CD4-positive, alpha-beta T cell treated with Interferon gamma for 1 hour (primary cell): ENCODE measurements around the gene RALGAPA2.

Experiments
- DNase-seq: peaks from one replicate; pipeline ENCODE4 v3.0.0-alpha.2; 2020

The RALGAPA2 gene

DNA sequence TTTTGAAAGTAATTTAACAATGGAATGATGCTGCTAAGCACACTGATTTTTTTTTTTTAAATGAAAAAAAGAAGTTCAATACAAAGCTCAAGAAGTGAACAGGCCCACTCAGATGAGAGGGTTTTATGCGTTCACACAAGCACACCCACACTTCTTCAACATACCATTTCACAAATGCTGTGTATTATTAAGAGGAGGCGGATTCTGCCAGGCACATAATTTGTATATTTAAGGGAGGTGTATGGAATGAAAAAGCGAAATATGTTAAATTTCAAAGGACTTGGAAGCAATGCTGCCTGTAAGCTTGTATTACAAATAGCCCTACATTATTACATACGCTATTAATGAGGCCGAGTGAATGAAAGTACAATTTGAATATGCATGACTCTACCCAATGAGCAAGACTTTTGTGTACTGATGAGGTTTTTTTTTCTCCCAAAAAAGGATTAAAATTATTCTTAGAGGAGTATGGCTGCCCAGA is 220.6 kb downstream of the RALGAPA2 start:
- DNase-seq, result no peak

DNA sequence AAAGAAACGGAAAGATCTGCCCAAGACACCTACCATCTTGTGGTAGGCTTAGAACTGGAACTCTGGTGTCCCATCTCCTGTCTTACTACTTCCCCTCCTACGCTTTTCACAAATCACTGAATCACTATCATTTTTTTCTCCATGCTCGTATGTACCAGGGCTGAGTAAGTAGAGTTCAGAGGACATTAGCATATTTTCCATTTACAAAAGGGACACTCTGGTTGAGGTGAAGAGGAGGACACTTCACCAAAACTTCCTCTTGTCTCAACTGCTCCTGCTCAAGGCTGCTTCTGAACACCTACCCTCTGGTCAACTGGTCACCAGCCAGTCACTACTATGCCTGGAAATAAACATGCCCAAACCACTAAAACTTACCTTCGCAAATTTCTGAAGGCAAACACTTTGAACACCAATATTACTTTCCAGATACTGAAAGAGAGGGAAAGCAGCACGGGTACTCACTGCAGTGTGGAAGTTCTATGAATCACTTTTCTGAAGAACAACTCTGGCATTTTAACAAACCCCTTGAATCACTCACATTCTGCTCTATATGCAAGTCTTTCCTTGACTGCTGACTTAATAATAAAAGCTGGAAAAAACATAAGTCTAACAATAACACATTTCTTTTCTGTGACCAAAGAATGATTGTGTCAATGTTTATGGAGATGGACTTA is 221.2 kb downstream of the RALGAPA2 start:
- no peak for DNase-seq

DNA sequence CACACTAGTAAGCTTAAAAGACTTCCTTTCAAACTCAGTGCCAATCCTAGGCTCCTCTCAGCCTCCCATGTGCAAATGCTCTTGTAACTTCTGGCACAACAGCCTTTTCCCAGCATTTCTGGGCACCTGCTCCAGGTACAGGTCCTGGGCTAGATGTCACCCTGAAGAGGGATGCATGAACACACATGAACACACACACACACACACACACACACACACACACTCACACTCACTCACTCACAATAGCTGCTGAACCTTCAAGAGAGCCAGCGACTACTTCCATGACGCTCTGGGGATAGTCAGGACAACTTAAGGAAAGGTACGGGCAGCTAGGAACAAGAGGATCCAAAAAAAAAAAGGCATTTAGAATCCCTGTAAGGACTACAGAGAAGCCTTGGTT is 221.8 kb downstream of the RALGAPA2 start:
- DNase-seq, result no peak

DNA sequence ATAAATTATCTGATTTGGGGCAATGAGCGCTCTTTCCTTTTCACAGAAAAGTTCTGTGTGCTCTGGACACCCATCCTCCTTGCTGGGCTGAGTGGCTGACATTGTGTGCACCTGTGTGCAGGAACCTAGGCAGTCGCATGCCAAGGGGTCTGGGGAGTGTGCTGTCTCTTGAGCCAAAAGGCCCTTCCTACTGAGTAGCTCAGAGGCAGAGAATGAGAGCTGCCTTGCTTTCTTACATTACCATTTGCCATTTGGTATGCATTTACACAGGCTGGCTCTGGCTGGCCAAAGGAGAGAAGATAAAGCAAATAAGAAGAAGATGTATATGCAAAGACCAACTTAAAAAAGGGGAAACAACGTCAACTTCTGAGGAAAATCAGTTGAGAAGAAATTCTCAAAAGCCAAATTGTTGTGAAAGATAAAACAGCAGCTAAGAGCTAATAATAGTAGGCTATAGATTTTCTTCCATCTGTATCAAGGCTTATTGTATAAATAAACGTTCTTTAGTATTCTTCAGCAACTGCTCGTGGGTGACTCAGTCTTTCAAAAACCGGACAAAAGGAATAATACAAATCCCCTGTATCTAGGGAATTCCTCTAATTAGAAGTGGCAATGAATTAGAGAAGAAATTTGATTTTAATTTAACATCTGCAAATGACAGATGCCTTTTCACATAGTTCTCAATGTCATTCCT is 222.6 kb downstream of the RALGAPA2 start:
- DNase-seq, result no peak

DNA sequence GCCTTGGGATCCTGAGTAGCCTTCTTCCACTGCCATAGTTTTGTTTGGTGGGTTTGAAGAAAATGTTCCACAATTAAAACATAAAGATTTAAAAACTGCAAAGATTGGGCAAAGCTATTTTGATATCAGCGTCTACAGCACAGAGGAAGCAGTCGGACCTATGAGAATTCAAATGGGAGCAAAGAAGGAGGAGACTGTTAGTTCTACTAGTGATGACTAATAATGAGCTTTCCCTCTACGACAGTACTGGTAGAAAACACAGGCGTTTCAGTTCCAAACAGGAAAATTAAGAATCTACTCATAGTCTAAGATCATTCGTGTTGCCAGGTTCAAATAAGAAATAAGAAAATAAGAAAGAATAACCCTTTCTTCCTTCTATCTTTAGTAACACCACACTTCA is 223.4 kb downstream of the RALGAPA2 start:
- DNase-seq, result no peak

DNA sequence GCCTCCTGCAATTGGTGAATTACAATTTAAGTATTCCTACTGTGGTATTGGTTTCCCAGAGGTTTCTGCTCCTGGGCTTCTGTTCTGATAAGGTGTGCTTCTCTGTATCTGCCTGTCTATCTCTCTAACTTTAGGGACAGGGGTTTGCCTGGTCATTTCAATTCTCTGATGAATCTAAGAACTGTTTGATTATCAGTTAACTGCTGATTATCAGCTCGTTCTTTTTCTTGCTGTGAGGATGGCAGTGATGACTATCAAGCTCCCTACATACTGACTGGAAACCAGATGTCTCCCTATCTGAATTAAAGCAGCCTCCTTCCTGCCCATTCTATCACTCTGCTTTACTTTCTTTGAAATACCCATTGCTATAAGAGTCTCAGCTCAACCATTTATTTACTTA is 224.1 kb downstream of the RALGAPA2 start:
- DNase-seq, result no peak

DNA sequence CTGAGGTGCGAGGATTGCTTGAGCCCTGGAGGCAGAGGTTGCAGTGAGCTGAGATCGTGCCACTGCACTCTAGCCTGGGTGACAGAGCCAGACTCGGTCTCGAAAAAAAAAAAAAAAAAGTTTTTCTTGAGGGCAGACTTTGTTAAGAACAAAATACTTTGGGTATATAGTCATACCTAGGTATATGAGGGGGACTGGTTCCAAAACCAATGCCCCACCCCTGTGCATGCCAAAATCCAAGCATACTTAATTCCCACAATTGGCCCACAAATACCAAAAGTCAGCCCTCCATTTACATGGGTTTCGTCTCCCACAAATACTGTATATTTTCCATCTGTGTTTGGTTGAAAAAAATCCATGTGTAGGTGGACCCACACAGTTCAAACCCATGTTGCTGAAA is 224.6 kb downstream of the RALGAPA2 start:
- DNase-seq, result no peak

DNA sequence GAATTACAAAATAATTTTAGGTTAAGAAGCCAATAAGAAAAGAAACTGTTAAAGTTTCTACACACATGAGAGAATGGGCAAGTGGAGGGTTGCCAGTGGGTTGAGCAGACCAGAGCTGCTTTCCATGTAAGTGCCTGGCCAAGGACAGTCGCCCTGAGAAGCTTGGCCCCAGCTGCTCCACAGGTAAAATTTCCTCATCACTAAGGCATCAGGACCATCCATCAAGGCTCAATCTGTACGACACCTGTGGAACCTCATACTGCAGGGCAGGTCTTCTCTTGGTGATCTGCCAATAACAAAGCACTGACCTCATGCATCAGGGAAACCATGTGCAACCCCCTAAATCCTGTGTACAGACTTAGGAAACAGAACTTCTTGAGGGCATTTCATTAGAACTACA is 229.1 kb downstream of the RALGAPA2 start:
- no peak for DNase-seq

DNA sequence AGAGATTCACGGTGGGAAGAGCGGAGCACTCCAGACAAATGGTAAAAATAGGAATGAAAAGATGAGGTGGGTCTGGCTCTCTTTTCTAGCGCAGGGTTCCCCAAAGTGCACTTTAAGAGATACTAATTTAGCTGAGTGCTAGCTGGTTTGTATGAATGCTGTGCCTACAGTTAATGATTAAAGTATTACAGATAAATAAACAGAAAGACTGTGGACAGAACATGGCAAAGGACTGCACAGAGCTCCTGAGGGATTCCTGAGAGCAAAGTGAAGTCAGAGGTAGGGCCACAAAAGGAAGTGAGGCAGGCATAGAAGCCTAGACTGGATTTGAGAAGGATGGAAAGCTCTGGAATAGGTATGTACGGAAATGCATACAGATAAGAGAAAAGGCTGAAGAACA is 230.0 kb downstream of the RALGAPA2 start:
- no peak for DNase-seq

DNA sequence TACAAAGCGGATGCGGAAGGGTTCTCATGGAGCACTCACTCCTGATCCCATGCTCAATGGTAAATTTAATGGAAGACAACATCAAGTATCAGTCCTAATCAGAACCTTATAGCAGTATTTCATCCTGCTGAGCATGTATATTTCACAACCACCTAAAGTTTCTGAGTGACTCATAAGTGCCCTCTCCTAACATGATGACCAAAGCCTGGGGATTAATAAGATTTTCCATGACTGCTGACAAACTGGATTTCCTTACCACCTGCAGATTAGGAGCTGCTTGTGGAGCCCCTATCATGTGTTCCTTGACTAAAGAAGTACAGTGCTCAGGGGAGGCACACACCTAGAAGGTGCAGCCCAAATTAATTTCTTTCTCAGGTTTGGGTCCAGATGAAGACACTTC is 231.8 kb downstream of the RALGAPA2 start:
- DNase-seq, result no peak

DNA sequence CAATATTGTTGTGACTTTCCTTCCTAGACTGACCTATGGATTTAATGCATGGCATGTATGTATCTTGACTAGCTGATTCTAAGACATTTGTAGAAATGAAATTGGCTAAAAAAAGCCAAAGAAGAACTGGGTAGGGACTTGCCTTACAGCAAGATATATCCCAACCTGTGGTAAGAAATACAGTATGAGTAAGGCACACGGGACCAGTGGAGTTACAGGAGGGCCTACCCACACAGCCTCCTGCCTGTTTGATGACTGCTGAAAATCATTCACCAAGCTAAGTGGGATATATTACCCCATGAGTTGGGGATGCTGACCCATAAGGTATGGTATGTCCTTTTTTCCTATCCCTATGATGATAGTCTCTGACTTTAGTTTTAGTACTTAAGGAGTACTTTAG is 232.3 kb downstream of the RALGAPA2 start:
- no peak for DNase-seq

DNA sequence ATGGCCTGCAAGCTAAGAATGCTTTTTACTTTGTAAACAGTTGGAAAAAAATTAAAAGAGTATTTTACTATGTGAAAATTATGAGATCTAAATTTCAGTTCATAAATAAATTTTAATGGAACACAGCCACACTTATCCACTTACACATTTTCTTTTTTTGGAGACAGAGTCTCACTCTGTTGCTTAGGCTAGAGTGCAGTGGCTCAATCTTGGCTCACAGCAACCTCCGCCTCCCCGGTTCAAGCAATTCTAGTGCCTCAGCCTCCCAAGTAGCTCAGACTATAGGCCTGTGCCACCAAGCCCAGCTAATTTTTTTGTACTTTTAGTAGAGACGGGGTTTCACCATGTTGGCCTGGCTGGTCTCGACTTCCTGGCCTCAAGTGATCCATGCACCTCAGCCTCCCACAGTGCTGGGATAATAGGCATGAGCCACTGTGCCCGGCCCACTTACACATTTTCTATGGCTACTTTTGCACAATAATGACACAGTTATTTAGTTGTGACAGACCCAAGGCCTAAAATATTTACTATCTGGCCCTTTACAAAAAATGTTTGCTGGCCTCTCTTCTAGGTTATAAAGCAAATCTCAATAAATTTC is 234.9 kb downstream of the RALGAPA2 start:
- no peak for DNase-seq

DNA sequence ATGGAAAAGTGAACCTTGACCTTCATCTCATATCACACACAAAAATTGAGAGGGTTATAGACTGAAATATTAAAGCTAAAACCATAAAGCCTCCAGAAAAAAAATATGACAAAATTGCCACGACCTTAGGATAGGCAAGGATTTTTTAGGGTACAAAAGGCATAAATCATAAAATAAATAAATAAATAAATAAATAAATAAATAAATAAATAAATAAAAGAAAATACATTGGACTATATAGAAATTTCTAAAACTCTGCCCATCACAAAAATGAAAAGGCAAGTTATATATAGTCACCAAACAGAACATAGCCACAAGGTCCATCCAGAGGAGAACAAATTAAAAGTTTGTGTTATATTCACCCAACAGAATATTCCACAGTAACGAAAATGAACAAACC is 235.9 kb downstream of the RALGAPA2 start:
- DNase-seq, result no peak

DNA sequence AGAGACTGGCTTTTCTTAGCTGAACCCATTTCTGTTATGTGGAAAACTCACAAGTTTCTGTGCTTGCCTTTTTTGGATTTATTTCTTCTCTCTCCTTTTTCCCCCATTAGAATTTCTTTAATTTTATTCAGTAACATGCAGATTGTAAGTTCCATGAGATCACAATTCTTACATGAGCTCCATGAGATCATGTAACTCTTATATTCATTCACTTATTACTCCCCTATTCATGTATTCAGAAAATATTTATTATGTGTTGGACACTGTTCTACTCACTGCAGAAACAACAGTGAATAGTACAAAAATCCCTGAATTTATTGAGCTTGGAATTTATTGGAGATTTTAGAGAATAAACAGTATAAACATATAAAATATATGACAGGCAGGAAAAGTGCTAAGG is 238.8 kb downstream of the RALGAPA2 start:
- DNase-seq, result no peak

DNA sequence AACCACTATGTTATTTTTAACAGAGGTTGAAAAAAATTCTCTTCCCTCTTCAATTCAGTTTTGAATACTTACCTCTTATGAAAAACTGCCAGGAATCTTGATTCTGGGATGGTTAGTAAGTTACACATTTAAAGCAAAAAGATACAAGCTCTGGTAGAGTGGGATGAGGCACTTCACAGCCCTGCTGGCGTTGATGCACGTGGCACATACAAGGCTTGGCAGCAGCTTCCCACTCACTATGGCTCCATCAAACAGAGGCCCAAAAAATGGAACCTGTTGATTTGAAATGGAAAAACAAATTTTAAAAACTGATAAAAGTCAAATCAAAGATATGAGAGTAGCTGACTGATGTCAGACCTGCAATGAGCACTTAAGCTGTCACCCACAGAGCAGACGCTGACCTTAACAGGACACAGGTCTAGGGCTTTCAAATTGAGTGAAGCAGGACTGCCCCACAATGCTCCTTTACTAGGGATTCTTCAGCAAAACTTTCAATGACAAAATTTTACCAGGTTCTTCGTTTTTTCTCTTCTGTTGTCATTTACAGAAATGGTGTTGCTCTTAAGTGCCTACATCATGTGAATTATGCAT is 239.7 kb downstream of the RALGAPA2 start:
- no peak for DNase-seq

DNA sequence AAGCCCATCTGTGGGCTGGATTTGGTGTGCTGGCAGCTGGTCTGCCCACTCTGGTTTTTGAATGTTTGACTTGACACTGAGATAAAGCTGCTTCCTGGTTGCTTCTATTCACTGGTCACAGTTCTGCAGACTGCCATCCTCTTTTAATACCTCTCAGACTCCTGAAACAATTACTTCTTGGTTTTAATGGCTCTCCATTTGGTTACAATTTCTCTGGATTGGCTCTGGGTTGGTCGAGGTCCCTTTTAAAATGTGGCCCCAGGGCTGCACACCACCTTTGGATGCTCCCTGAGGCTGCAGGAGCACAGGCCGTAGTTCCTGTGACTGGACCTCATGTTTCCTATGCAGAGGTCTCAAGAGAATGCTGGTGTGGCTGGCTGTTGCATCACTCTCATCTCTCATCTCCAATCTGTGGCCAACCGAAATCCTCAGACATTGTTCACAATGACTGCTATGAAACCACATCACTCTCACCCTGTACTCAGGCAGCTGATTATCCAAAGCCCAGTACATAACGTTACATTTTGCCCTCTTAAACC is 246.0 kb downstream of the RALGAPA2 start:
- no peak for DNase-seq

DNA sequence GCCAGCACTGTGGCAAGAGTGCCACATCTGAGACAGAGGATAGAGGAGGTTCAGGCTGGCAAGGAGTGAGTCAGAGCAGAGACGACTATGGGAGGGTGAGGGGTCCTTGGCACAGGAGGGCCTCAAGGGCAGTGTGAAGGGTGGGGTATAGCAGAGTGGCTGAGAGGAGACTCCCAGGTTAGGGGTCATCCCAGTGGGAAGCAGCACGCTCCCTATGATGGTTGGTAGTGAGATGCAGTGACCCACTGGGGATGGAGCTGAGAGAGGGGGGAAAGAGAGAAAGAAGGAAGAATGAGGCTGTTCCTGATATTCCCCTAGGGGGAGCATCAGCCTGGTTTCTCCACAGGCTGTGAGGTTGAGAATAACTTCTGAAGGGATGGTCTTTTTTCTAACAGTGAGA is 247.2 kb downstream of the RALGAPA2 start:
- no peak for DNase-seq

DNA sequence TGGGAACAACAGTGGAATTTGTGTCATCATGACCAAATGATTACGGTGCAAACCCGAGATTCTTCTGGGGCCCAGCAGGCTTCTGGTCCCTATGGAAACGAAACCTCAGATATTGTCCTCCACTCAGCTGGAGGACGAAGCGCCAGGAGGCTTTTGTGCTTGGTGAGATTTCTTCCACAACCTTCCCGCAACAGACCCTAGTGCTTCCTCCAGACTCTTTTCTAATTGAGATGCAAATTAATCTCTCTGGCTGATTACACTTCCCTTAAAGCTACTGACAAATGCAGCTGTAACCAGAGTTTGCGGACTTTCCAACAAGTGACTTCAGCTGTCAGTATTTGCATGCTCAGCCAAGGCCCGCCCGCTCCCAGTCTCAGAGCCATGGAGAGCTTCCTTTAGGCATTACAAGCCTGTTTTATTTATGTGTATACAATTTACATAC is 248.5 kb downstream of the RALGAPA2 start:
- DNase-seq, result no peak

DNA sequence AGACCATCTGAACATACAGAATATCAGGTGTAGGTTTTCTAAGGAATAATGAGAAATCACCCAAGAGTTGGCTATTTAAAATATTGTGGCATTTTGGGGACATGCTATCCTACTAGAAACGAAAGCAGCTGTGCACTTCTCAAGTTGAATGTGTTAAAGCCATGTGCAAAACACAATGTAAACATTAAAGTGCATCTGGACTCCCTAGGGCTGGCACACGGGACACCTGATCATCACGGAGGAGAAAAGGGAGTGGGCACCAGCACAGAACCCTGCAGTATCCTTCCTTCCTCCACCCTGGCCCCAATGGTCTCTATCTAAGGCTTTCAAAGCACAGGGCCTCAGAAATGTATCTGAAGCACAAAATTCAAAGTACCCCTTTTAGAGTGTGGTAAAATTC is 250.3 kb downstream of the RALGAPA2 start:
- DNase-seq, result no peak

DNA sequence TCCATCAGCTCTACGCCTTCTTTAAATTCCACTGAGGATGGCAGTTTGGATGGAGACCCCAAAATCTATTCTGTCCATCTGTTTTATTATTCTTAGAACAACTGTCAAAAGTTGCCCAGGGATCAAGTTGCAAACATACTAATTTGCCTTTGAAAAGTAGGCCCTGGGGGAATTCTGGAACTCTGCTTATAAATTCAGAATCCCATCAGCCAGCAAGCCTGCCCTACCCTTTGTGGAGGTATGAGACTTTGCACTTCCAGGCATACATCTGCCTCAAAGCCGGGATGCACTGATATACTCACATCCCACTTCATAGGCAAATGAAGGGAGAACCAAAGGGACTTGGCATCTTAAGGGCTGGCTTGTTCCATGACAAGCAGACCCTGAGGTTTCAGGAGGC is 250.9 kb downstream of the RALGAPA2 start:
- DNase-seq, result no peak

DNA sequence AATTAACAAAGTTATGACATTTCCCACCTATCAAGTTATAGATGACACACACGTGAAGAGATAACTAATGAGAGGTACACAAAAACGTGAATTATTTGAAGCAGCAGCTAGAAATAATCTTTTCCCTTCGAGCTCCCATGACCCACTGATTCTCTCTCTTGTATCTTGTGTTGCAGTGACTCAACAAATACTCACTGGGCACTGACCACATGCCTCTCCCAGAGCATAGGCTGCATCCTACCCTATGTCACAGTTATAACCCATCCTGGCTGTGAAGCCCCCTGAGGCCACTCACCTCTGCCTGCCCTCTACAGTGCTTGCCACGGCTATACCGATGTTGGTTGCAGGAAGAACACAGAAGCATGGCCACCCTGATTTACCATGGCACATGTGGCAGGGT is 252.7 kb downstream of the RALGAPA2 start:
- DNase-seq, result no peak

DNA sequence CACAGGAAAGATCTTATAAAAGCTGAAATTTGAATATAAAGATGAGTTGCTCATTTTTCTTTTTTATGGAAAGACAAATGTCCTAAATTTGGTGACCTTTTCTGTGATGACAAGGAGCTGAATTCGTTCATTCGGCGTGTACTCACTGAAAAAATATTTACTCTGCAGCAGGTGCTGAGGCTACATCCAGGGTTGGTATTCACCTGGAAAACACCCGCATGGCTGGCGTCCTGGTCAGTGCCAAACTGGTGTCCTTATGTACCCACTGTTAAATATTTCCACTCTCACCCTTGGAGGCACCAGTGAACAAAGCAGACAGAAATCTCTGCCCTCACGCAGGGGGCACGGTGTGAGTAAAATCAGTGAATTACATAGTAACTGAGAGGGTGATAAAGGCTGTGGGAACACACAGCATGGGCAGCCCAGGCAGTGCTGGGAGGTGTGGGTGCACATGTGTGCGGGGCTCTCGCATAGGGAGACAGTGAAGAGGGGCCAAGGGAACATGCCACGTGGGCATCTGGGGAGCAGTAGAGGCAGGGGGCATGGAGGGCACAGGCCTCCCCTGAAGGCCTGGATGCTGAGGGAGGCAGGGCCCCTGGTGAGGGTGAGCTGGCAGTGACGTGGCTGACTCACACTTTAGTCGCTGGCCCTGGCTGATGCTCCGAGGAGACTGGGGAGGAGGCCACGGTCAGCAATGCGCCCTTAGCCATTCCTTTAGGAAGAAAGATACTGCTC is 254.9 kb downstream of the RALGAPA2 start:
- DNase-seq, result no peak

DNA sequence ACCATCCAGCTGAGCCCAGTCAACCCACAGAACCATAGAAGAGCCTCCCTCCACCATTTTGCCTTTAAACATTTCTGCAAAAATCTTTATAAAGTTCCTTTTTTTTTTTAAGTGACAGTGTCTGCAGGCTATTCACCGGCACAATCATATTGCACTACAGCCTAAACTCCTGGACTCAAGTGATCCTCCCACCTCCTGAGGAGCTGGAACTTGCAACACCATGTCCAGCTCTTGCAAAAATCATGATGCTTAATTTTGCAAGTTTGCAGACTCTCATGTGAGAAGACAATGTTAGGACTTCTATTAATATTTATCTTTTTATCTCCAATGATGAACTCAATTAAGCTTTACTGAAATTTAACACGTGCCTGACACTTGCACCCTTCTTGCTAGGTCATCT is 255.7 kb downstream of the RALGAPA2 start:
- no peak for DNase-seq
